IMR-90 (cell line): Measurements from ENCODE around the gene UBA1. TPM values are rescaled to one million over a fixed set of nuclear protein-coding genes. Genes with fewer than 3 reads are reported as not detected.

Experiments
- ATAC-seq: fragments of 200-7000 bp; cut with Tn5 transposase; 2 replicates; pipeline ENCODE4 v1.9.1; 2020; ENCODE audit warnings: low read depth, mild to moderate bottlenecking, moderate library complexity
- BruUV-seq: library from RNA; stranded (reverse); fragments of 400-500 nt; replicated peaks from 2 replicates; lab custom pipeline; 2021; lab: Mats Ljungman, UMichigan
- CTCF ChIA-PET: fragments of 300-600 bp; formaldehyde crosslinking; extraction: SDS; loops from one replicate; lab custom pipeline; 2021; ENCODE audit warnings: antibody characterized with exemption; lab: Yijun Ruan, JAX
- POLR2A ChIA-PET: fragments of 300-600 bp; sonication (Branson Sonifier 250); formaldehyde crosslinking; loops from one replicate; lab custom pipeline; 2022; ENCODE audit warnings: antibody characterized with exemption; ENCODE audit not compliant: unreplicated experiment; lab: Charles Lee
- DNase-seq: peaks from one replicate; pipeline ENCODE4 v3.0.0; 2013
- H2AFZ ChIP-seq: replicated peaks from 2 replicates; pipeline ENCODE3; 2013; ENCODE audit warnings: low read length, mild to moderate bottlenecking; ENCODE audit not compliant: poor library complexity
- H2AK5ac ChIP-seq: 2 replicates; pipeline ENCODE4 v1.6.1; 2013; ENCODE audit warnings: low read depth, low read length, inconsistent platforms
- H2AK9ac ChIP-seq: replicated peaks from 2 replicates; pipeline ENCODE3; 2013; ENCODE audit warnings: mild to moderate bottlenecking, low read depth, low read length, moderate library complexity; ENCODE audit not compliant: poor library complexity
- H2BK120ac ChIP-seq: 2 replicates; pipeline ENCODE4 v1.6.1; 2013; ENCODE audit warnings: low read depth, low read length, inconsistent platforms
- H2BK15ac ChIP-seq: 3 replicates; pipeline ENCODE4 v1.6.1; 2013; ENCODE audit warnings: low read depth, low read length, inconsistent platforms
- H2BK20ac ChIP-seq: 2 replicates; pipeline ENCODE4 v1.6.1; 2013; ENCODE audit warnings: low read depth, mild to moderate bottlenecking, inconsistent platforms, low read length, moderate library complexity
- H2BK5ac ChIP-seq: 2 replicates; pipeline ENCODE4 v1.6.1; 2013; ENCODE audit warnings: mild to moderate bottlenecking, low read depth, low read length, inconsistent platforms; ENCODE audit not compliant: poor library complexity, severe bottlenecking
- H3K14ac ChIP-seq: replicated peaks from 2 replicates; pipeline ENCODE4 v1.6.1; 2013; ENCODE audit warnings: low read depth, low read length, inconsistent platforms
- H3K18ac ChIP-seq: 2 replicates; pipeline ENCODE4 v1.6.1; 2013; ENCODE audit warnings: low read depth, low read length, control low read depth
- H3K23ac ChIP-seq: 2 replicates; pipeline ENCODE4 v1.6.1; 2013; ENCODE audit warnings: low read depth, low read length, inconsistent platforms
- H3K27ac ChIP-seq: 2 replicates; pipeline ENCODE4 v1.5.1; 2013; ENCODE audit warnings: mild to moderate bottlenecking, control low read depth, low read length; ENCODE audit not compliant: insufficient read depth
- H3K27me3 ChIP-seq: 2 replicates; pipeline ENCODE4 v1.6.1; 2013; ENCODE audit warnings: low read length; ENCODE audit not compliant: control insufficient read depth, insufficient read depth
- H3K36me3 ChIP-seq: 2 replicates; pipeline ENCODE4 v1.6.1; 2013; ENCODE audit warnings: low read length, mixed read lengths; ENCODE audit not compliant: control insufficient read depth, insufficient read depth
- H3K4ac ChIP-seq: 2 replicates; pipeline ENCODE4 v1.6.1; 2013; ENCODE audit warnings: low read depth, low read length, inconsistent platforms
- H3K4me1 ChIP-seq: 2 replicates; pipeline ENCODE4 v1.6.1; 2013; ENCODE audit warnings: low read length, mixed read lengths; ENCODE audit not compliant: control insufficient read depth, insufficient read depth
- H3K4me2 ChIP-seq: 2 replicates; pipeline ENCODE4 v1.6.1; 2013; ENCODE audit warnings: low read depth, mild to moderate bottlenecking, control low read depth, low read length, moderate library complexity
- H3K4me3 ChIP-seq: 2 replicates; pipeline ENCODE4 v1.5.1; 2013; ENCODE audit warnings: low read depth, mild to moderate bottlenecking, control low read depth, low read length, moderate library complexity; ENCODE audit not compliant: insufficient read depth
- H3K56ac ChIP-seq: 2 replicates; pipeline ENCODE4 v1.6.1; 2013; ENCODE audit warnings: low read length, inconsistent platforms; ENCODE audit not compliant: insufficient read depth; ENCODE audit errors: extremely low read depth
- H3K79me1 ChIP-seq, 2 experiments: 2 replicates each; pipeline ENCODE4 v1.6.1; 2013; ENCODE audit warnings: low read length in 2 of 2, inconsistent platforms in 1 of 2, low read depth in 1 of 2
- H3K9ac ChIP-seq: 2 replicates; pipeline ENCODE4 v1.6.1; 2013; ENCODE audit warnings: low read depth, low read length, control low read depth
- H3K9me1 ChIP-seq: 2 replicates; pipeline ENCODE4 v1.6.1; 2013; ENCODE audit warnings: low read length, inconsistent platforms; ENCODE audit not compliant: insufficient read depth
- H3K9me3 ChIP-seq: 2 replicates; pipeline ENCODE4 v1.6.1; 2013; ENCODE audit warnings: low read length; ENCODE audit not compliant: control insufficient read depth, insufficient read depth
- H4K20me1 ChIP-seq: 2 replicates; pipeline ENCODE4 v1.6.1; 2013; ENCODE audit warnings: low read length, inconsistent platforms; ENCODE audit not compliant: insufficient read depth
- H4K5ac ChIP-seq: 2 replicates; pipeline ENCODE4 v1.6.1; 2013; ENCODE audit warnings: mild to moderate bottlenecking, low read depth, low read length, control low read depth
- H4K8ac ChIP-seq, 2 experiments: 2 replicates each; pipeline ENCODE4 v1.6.1; 2013; ENCODE audit warnings: low read depth in 2 of 2, low read length in 2 of 2, control low read depth in 1 of 2, inconsistent platforms in 1 of 2
- H4K91ac ChIP-seq: 2 replicates; pipeline ENCODE4 v1.6.1; 2013; ENCODE audit warnings: low read depth, low read length, inconsistent platforms; ENCODE audit not compliant: insufficient read depth
- BHLHE40 ChIP-seq: fragments of 150-350 bp; IDR thresholded peaks from 2 replicates; pipeline ENCODE4 v1.6.1; 2016; ENCODE audit warnings: mild to moderate bottlenecking, low read depth, low read length
- CEBPB ChIP-seq: IDR thresholded peaks from 2 replicates; pipeline ENCODE4 v1.6.1; 2012; ENCODE audit warnings: low read depth, low read length, improper control_type of control experiment
- MAZ ChIP-seq: IDR thresholded peaks from 2 replicates; pipeline ENCODE4 v1.6.1; 2012; ENCODE audit warnings: low read depth, mild to moderate bottlenecking, low read length, improper control_type of control experiment, moderate library complexity, borderline replicate concordance
- MXI1 ChIP-seq: IDR thresholded peaks from 2 replicates; pipeline ENCODE4 v1.6.1; 2012; ENCODE audit warnings: low read depth, mild to moderate bottlenecking, low read length, moderate library complexity, borderline replicate concordance
- NFE2L2 ChIP-seq: fragments of 150-350 bp; IDR thresholded peaks from 2 replicates; pipeline ENCODE4 v1.6.1; 2016; ENCODE audit warnings: low read depth, mild to moderate bottlenecking, low read length
- RAD21 ChIP-seq: IDR thresholded peaks from 2 replicates; pipeline ENCODE4 v1.6.1; 2012; ENCODE audit warnings: low read length, improper control_type of control experiment
- RCOR1 ChIP-seq: IDR thresholded peaks from 2 replicates; pipeline ENCODE4 v1.6.1; 2012; ENCODE audit warnings: mild to moderate bottlenecking, low read length, improper control_type of control experiment; ENCODE audit not compliant: insufficient replicate concordance
- RFX5 ChIP-seq: IDR thresholded peaks from 2 replicates; pipeline ENCODE4 v1.8.0; 2012; ENCODE audit warnings: low read depth, mild to moderate bottlenecking, low read length, moderate library complexity
- SMC3 ChIP-seq: fragments of 150-350 bp; IDR thresholded peaks from 2 replicates; pipeline ENCODE4 v1.6.1; 2016; ENCODE audit warnings: low read depth, mild to moderate bottlenecking, antibody characterized with exemption, low read length, moderate library complexity
- WGBS, 2 experiments: methylation state at CpG; one replicate each; pipeline versions ENCODE4 v1.1.5 to v1.1.7; 2013; ENCODE audit warnings: missing lambda C conversion rate in 2 of 2; ENCODE audit not compliant: insufficient read length in 1 of 2; ENCODE audit errors: extremely low coverage in 2 of 2; 5-methylcytosine and 5-hydroxymethylcytosine counted together
- dilution Hi-C: fragments of 300-500 bp; cut with HindIII; formaldehyde crosslinking; loops from one replicate; pipeline ENCODE4 v1.14.3; 2018; ENCODE audit warnings: low sequenced_read_pairs; ENCODE audit not compliant: unreplicated experiment
- in situ Hi-C: fragments of 300-500 bp; cut with MboI; formaldehyde crosslinking; loops from 3 replicates; pipeline ENCODE4 v1.14.3; 2019; ENCODE audit warnings: low sequenced_read_pairs, inconsistent platforms, mixed read lengths
- intact Hi-C: fragments of 100-400 bp; cut with micrococcal nuclease; formaldehyde crosslinking; loops from 2 replicates; pipeline ENCODE4 v1.10.0; 2022
- polyA plus RNA-seq, 3 experiments: library from polyadenylated mRNA; depleted of rRNA; stranded (reverse); fragments of >200 nt; gene quantifications; 2 replicates each; pipeline ENCODE4 v1.2.3, GENCODE V29; 2012; ENCODE audit warnings: low replicate concordance in 1 of 3
- total RNA-seq: library from RNA; depleted of rRNA; stranded (reverse); fragments of >200 nt; gene quantifications from 2 replicates; pipeline ENCODE4 v1.2.3, GENCODE V29; 2012
- TF ChIP-seq, protein P1 (sequence below): fragments of 150-350 bp; IDR thresholded peaks from 2 replicates; pipeline ENCODE4 v1.6.1; 2017; ENCODE audit warnings: mild to moderate bottlenecking, antibody characterized with exemption, low read length, low read depth

The UBA1 gene
- total and polyA plus RNA-seq, 2 of the 4 experiments (the other 2 are of a cell fraction) = 299 to 343 TPM

DNA sequence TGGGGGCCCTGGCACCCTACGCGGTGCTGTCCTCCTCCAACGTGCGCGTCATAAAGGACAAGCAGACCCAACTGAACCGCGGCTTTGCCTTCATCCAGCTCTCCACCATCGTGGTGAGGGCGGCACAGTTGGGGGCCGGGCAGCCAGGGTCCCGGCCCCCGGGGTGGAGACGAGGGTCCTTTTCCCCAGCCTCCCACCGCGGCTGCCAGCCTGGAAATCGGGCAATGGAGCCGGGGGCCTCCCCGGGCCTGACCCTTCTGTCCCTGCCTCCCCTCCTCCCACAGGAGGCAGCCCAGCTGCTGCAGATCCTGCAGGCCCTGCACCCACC is 13.7 kb upstream of the UBA1 start:
- Histone ChIP-seq H2BK20ac (no peak overlapping the region), H4K5ac (no peak overlapping the region), H3K4me1 (no peaks in the 10 kb centered on the region), H2AFZ (no peak overlapping the region), H3K9me1 (no peaks in the 10 kb centered on the region), H4K20me1 (no peaks in the 10 kb centered on the region), H2BK120ac (no peak overlapping the region), H3K4me3 (no peak overlapping the region), H3K14ac (no peak overlapping the region), H4K91ac (no peak overlapping the region), H3K56ac (no peak overlapping the region), H3K4me2 (no peak overlapping the region), H3K27me3 (peaks cover 21% of the 10 kb centered on the region; the same call in 1 of the 2 replicates), H2AK5ac (no peak overlapping the region), H2BK5ac (no peak overlapping the region), H3K4ac (no peak overlapping the region), H3K36me3 (peaks cover 41% of the 10 kb centered on the region), H3K18ac (no peak overlapping the region), H3K9me3 (no peaks in the 10 kb centered on the region), H3K79me1 (peaks cover 3% of the 10 kb centered on the region in 2 experiments; a peak in 1 of 4 replicates), H2BK15ac (no peak overlapping the region), H4K8ac (no peak overlapping the region), H3K23ac (no peak overlapping the region), H3K9ac (no peak overlapping the region), H3K27ac (no peak overlapping the region), H2AK9ac (no peak overlapping the region)
- WGBS, 2 experiments = 80% methylated on average over 7 of the region's 18 CpGs; no CpG with 5 or more reads in 1 of the 2 experiments
- ATAC-seq (no peak), DNase-seq (no peak)
- ChIA-PET POLR2A (no interaction called here), CTCF (no interaction called here)
- no TSS peak for BruUV-seq
- in situ Hi-C loops = no loop called here
- TF ChIP-seq RAD21 (no peak), MXI1 (no peak), SMC3 (no peak), NFE2L2 (no peak), CEBPB (no peak), RFX5 (no peak), MAZ (no peak), RCOR1 (no peak), BHLHE40 (no peak)
- TF ChIP-seq, protein P1, sequence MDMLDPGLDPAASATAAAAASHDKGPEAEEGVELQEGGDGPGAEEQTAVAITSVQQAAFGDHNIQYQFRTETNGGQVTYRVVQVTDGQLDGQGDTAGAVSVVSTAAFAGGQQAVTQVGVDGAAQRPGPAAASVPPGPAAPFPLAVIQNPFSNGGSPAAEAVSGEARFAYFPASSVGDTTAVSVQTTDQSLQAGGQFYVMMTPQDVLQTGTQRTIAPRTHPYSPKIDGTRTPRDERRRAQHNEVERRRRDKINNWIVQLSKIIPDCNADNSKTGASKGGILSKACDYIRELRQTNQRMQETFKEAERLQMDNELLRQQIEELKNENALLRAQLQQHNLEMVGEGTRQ = no peak
- intact Hi-C loops = no loop called here
- dilution Hi-C loops = no loop called here
